Stimulated activated CD4-positive, alpha-beta T cell treated with anti-CD3 and anti-CD28 coated beads, TNF-alpha, amount 100 ng/mL, for 24 hours (primary cell): ENCODE data around the gene EGFLAM.

Experiments used
- DNase-seq, 3 experiments: peaks; one replicate each; pipeline ENCODE4 v3.0.0-alpha.2; 2020; ENCODE audit warnings: low read depth in 3 of 3

Gene EGFLAM

GRCh38 chr5:38469707-38470267 is 211.4 kb downstream of the EGFLAM start:
- DNase-seq, result no peak

- no peak for DNase-seq
These were observed 213.3 kb downstream of the EGFLAM start for GRCh38 chr5:38471709-38472108.

GRCh38 chr5:38472541-38472940 is 214.2 kb downstream of the EGFLAM start:
- DNase-seq, result no peak

DNA sequence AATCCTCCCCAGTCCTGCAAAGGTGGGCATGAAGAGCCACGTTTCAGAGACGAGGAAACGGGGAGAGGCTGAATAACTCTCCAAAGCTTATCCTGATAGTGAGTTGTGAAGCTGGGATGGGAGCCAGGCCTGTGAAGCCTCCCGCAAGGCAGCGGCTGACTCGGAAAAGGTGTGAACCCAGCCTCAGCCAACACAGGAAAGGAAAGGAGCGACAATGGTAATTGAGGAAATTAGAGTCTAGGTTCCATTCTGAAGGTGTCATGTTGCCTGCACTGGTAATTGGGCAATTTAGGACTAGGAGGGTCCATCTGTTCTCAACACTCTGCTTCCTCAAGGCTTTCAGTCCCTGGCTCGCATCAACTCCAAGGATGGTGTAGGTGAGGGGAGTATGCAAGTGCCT is 214.6 kb downstream of the EGFLAM start:
- no peak for DNase-seq

DNA sequence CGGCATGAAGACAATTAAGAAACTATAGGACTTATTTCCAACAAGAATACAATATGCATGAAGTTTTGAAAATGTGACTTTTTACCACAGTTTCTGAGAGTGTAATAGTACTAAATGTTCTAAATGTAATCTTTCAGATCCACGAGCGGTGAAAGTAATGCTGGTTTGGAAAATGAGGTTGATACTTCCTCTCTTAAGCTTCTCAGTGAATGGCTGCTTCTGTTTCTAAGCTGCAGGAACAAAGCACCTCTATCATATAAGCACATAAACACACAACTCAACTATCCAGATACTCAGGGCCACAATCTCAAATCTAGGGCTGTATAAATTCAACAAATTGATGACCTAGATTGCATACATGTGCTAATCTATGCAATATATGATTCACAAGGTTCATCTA is 219.8 kb downstream of the EGFLAM start:
- no peak for DNase-seq

GRCh38 chr5:38478878-38479277 is 220.5 kb downstream of the EGFLAM start:
- DNase-seq, result no peak

GRCh38 chr5:38479315-38479904 is 221.1 kb downstream of the EGFLAM start:
- no peak for DNase-seq

- DNase-seq, result no peak
These were observed 225.5 kb downstream of the EGFLAM start for GRCh38 chr5:38483805-38484398.

- DNase-seq, result no peak
These were observed 235.8 kb downstream of the EGFLAM start for GRCh38 chr5:38494175-38494574.

DNA sequence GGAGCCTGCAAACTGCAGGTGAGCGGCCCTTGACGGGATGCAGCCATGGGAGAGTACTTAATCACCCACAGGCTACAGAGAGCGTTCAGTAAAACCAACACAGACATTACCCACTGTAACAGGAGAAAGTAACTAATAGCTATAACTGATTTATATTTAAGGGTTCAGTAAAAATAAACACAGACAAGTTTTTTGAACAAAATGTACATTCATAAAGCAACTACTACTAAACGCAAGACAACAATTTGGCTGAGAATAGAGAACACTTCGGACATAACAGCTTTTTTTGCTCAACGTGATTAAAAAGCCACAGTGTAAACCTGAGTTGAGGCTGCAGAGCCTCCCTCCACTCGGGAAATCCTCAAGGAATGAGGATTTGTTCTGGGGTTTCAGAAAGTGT is 236.4 kb downstream of the EGFLAM start:
- no peak for DNase-seq

GRCh38 chr5:38497946-38498345 is 239.6 kb downstream of the EGFLAM start:
- DNase-seq, result no peak

DNA sequence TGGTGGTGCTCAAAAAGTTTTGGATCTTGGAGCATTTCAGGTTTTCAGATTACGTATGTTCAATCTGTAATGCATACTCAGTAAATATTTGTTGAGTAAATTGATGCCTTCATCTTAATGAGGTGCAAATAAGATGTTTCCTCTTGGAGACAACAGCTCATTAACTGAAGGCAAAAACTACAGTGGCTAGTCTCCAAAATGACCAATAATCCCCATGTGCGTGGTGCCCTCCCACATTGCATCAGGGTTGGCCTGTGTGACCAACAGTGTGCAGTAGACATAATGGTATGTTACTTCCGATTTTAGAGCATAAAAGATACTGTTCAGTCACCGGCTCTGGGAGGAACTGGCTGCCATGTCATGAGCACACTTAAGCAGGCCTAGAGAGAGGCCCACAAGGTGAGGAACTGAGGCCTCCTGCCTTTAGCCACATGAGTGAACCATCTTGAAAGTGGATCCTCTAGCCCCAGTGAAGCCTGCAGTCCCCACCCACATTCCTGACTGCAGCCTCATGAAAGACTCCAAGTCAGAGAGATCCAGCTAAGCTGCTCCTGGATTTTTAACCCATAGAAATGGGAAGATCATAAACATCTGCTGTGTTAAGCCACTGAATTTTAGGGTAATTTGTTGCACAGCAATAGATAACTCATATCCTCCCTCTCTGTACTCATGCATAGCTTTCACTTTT is 242.4 kb downstream of the EGFLAM start:
- DNase-seq, result no peak

GRCh38 chr5:38506302-38506701 is 247.9 kb downstream of the EGFLAM start:
- DNase-seq, result no peak

- DNase-seq, result no peak
These were observed 250.8 kb downstream of the EGFLAM start for GRCh38 chr5:38509185-38509584.
